NCI-H446 (cell line): ENCODE results near the gene TTLL7.

Experiments used
- DNase-seq, 2 experiments: peaks; one replicate each; lab custom pipeline; 2025; lab: John Stamatoyannopoulos, UW

TTLL7 gene

GRCh38 chr1:83998498-83999315 lies at the start of gene TTLL7:
TSS of gene TTLL7 (minus strand) at chr1:83999132. CDS start at chr1:83952211, 46,921 bp downstream.
- peak; percentile 81 to 95 for DNase-seq

GRCh38 chr1:84042461-84042860 lies 43.5 kb upstream of the TTLL7 start:
- DNase-seq: peak in 1 of 2 experiments; percentile 18

DNA sequence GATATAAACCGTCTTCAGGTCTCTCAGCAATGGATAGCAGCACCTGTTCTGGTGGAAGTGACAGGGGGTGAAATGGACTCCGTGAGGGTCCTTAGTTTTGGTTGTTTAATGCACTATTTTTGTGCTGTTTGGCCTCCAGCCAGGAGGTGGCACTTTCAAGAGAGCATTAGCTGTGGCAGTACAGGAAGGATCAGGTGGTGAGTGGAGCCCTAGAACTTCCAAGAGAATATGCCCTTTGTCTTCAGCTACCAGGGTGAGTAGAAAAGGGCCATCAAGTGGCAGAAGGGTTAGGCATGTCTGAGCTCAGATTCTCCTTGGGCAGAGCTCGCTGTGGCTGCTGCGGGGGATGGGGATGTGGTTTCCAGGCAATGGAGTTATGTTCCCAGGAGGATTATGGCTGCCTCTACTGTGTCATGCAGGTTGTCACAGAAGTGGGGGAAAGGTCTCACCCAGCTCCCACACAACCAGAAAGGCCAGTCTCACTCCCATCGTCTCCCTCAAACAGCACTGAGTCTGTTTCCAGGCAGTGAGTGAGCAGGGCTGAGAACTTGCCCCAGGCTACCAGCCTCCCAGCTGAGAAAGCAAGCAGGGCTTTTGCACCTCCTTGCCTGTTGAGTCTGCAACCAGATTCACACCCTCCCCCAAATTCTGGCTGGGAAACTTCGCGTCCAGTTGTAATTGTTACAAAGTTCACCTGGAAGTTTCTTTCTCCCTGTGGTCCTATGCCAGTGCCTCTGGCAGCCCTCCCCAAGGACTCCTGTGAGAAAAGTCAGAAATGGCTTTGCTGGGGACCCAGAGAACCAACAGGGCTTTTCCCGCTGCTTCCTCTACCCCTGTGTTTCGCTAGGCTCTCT lies 39.1 kb upstream of the TTLL7 start:
- DNase-seq: no peak

- no peak for DNase-seq
Observed at GRCh38 chr1:84031802-84032327, 32.9 kb upstream of the TTLL7 start.

GRCh38 chr1:84027368-84027767 lies 28.4 kb upstream of the TTLL7 start:
- DNase-seq: no peak

DNA sequence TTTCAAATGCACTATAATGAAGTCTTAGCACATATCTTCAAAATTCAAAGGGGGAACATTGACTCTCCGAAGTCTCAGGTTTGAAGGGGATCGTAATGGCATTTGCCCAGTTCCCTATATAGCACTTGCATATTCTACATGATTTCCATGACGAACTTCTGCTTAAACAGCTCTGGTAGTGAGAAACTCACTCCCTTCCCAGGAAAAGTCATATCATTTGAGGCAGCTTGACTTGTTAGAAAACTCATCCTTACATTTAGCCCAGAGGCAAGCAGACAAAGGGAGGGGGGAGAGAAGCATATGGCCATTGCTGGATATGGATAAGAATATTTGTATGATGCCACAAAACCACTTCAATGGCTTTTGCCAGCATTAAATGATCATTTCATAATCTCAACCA lies 27.0 kb upstream of the TTLL7 start:
- DNase-seq: no peak

DNA sequence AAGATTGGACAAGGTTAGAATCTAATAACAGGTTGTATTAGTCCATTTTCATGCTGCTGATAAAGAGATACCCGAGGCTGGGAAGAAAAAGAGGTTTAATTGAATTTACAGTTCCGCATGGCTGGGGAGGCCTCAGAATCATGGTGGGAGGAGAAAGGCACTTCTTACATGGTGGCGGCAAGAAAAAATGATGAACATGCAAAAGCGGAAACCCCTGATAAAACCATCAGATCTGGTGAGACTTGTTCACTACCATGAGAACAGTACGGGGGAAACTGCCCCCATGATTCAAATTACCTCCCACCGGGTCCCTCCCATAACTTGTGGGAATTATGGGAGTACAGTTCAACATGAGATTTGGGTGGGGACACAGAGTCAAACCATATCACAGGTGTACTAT lies 22.9 kb upstream of the TTLL7 start:
- no peak for DNase-seq

DNA sequence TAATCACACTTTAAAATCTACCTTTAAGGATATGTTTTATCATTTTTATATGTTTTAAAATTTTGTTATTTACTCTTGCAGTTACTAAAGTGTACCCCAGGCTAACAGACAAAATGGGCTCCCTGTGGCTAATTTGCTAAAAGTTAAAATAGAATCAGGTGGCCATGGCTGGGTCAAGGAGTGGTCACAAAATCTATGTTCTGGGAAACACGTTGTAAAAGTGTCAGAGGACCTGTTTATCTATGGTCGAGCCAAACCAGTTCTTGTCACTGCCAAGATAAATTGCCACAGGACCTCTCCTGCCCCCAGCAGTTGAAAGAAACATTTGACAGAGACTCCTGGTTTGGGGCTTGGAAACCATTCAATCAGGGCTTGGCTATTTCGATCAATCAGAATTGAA lies 21.2 kb upstream of the TTLL7 start:
- no peak for DNase-seq

DNA sequence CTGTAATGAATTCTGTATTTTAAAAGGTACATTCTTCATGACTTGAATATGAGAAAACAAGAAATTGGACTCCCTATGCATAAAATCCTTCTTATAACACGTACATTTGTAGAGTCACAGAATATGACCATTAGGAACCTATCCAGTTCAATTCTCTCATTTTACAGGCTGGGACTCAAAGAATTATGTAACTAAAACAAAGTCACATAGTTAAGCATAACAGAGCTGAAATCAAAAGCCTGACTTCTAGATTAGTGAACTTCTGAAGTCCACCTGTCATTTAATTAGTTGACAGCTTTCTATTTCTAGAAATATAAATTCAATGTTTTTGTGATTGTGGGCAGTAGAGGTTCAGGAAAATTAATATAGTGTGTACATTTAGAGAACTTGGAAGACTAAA lies 20.3 kb upstream of the TTLL7 start:
- no peak for DNase-seq

- DNase-seq: no peak
Observed at GRCh38 chr1:84013708-84014107, 14.8 kb upstream of the TTLL7 start.

DNA sequence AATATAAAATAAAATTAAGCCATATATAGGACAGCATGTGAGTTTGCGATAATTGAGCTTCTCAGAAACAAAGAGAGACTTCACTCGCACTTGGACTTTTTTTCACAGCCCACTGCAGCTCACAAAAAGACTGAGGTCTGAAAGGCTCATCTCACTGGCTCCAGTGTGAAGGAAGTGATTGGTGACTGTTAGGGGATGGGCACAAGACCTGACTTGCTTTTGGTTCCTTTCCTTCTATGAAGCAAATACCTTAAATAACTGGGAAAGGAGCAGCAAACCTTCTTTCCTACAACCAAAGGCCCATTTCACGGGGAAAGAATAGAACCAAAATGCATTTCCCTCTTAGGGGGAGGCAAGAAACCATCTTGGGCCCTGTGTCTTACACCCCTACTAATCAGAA lies 13.1 kb upstream of the TTLL7 start:
- DNase-seq: no peak

- no peak for DNase-seq
Observed at GRCh38 chr1:84010136-84010535, 11.2 kb upstream of the TTLL7 start.

GRCh38 chr1:84008631-84009030 lies 9.7 kb upstream of the TTLL7 start:
- DNase-seq: no peak

DNA sequence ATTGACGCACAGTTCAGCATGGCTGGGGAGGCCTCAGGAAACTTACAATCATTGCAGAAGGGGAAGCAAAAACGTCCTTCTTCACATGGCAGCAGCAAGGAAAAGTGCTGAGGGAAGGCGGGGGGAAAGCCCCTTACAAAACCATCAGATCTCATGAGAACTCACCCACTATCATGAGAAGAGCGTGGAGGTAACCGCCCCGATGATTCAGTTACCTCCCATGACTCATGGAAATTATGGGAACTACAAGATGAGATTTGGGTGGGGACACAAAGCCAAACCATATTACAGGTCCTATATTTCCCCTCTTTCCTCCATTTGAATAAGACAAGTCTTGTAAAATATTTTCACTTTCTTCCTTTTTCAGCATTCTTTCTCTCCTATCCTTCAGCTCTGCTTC lies 7.7 kb upstream of the TTLL7 start:
- DNase-seq: no peak

DNA sequence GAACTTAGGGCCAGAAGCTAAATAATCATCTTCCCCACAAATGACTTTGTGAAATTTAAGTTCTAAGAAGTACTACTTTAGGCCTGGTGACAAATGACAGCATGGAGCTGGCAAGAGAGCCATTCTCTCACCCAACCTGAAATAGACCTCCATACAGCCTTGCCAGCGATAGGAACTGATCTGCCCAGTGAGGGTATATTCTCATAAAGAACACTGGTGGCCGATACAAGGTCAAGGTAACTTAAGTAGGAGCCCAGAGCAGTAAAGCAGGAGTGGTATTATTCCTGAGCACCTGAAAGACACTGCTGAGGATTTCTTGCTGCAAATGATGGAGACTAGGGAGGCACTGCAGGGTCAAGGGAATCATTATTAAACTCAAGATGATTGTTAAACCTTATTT lies 2.6 kb upstream of the TTLL7 start:
- no peak for DNase-seq

- DNase-seq: no peak
Observed at GRCh38 chr1:84000954-84001495, 2.1 kb upstream of the TTLL7 start.

DNA sequence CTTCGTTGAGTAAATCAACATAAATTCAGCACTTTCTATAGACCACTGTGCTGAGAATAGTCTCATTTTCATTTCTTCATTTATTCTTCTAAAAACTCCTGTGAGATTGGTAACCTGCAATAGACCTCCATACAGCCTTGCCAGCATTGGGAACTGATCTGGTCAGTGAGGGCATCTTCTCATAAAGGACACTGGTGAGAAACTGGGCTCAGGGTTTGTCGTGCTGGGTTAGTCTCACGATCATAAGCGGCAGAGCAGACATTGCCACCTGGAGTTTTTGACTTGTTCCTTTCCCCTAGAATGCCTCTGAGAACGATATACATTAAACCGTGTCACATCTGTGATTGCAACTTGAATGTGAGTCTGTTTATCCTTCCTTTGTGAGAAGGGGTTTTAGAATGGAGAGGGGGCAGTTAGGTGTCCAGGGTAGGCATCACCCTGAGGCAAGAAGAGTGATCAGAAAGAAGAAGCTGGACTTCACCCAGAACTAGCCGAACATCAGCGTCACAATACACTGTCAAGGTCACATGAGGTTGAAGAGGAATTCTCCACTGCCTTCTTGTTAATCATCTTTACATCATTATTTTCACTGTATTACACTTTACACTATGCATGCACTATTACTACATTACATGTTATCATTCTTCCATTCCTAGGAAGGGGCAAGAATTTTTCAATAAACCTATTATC lies 1.4 kb upstream of the TTLL7 start:
- DNase-seq: no peak

GRCh38 chr1:83999316-83999819 lies 436 bp upstream of the TTLL7 start:
- peak; percentile 81 to 95 for DNase-seq

DNA sequence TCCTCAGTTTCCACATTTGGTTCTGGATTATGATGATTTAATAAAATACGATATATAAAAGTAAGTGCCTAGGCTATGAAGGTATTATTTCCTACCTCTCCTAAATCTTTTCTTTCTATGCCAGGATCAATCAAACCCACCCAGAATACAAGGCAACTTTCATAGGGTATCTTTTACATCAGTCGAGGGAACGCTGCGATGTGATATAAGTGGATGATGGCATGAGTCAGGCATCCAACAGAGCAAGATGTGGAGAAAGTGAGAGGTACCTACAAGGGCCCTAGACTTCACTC lies 781 bp downstream of the TTLL7 start:
- DNase-seq: peak; percentile 41 to 51

GRCh38 chr1:83997631-83998030 lies 1.3 kb downstream of the TTLL7 start:
- peak; percentile 14 to 16 for DNase-seq

- peak in 1 of 2 experiments; percentile 25 for DNase-seq
Observed at GRCh38 chr1:83996621-83997020, 2.3 kb downstream of the TTLL7 start.

- no peak for DNase-seq
Observed at GRCh38 chr1:83996191-83996590, 2.7 kb downstream of the TTLL7 start.
